Liver (tissue), 9 donors: Measurements from ENCODE around the gene YKT6. TPM values are rescaled to one million over a fixed set of nuclear protein-coding genes. Genes with fewer than 3 reads are reported as not detected.

Experiments
- DNase-seq: peaks from one replicate; pipeline ENCODE4 v3.0.0-alpha.2; 2017; ENCODE audit warnings: low spot score
- H3K27ac ChIP-seq, 2 donors: one replicate each; pipeline ENCODE4 v1.7.0; 2013; ENCODE audit warnings: inconsistent platforms in 2 of 2, low read length in 2 of 2, control low read depth in 1 of 2, low read depth in 1 of 2, mild to moderate bottlenecking in 1 of 2
- H3K27me3 ChIP-seq, 4 donors: one replicate each; pipeline versions ENCODE4 v1.6.1 to v1.7.0; 2013; ENCODE audit warnings: low read length in 3 of 4, inconsistent platforms in 1 of 4, mild to moderate bottlenecking in 1 of 4, moderate library complexity in 1 of 4; ENCODE audit not compliant: control insufficient read depth in 4 of 4, insufficient read depth in 4 of 4
- H3K36me3 ChIP-seq, 4 donors: one replicate each; pipeline versions ENCODE4 v1.6.1 to v1.7.0; 2013; ENCODE audit warnings: low read length in 3 of 4, mild to moderate bottlenecking in 3 of 4, low read depth in 1 of 4, moderate library complexity in 1 of 4; ENCODE audit not compliant: control insufficient read depth in 4 of 4, insufficient read depth in 3 of 4
- H3K4me1 ChIP-seq, 4 donors: one replicate each; pipeline versions ENCODE4 v1.6.1 to v1.7.0; 2013; ENCODE audit warnings: low read length in 3 of 4, mild to moderate bottlenecking in 3 of 4, moderate library complexity in 1 of 4; ENCODE audit not compliant: control insufficient read depth in 4 of 4, insufficient read depth in 4 of 4
- H3K4me3 ChIP-seq, 3 donors: one replicate each; pipeline versions ENCODE4 v1.6.1 to v1.7.0; 2013; ENCODE audit warnings: low read length in 3 of 3, control low read depth in 1 of 3, low read depth in 1 of 3, mild to moderate bottlenecking in 1 of 3
- H3K9ac ChIP-seq, 2 donors: one replicate each; pipeline ENCODE4 v1.7.0; 2013; ENCODE audit warnings: low read length in 2 of 2, mild to moderate bottlenecking in 2 of 2, moderate library complexity in 2 of 2, control low read depth in 1 of 2, low read depth in 1 of 2
- H3K9me3 ChIP-seq, 4 donors: one replicate each; pipeline versions ENCODE4 v1.6.1 to v1.7.0; 2013; ENCODE audit warnings: low read length in 3 of 4; ENCODE audit not compliant: control insufficient read depth in 4 of 4
- EGR1 ChIP-seq, 2 donors: IDR thresholded peaks; 2 replicates each; pipeline ENCODE4 v1.6.1; 2016 to 2018; ENCODE audit warnings: antibody characterized with exemption in 2 of 2, low read depth in 2 of 2
- FOXA1 ChIP-seq: IDR thresholded peaks from 2 replicates; pipeline ENCODE4 v1.6.1; 2016; ENCODE audit warnings: antibody characterized with exemption
- FOXA2 ChIP-seq: IDR thresholded peaks from 2 replicates; pipeline ENCODE4 v1.6.1; 2016; ENCODE audit warnings: antibody characterized with exemption
- GABPA ChIP-seq, 2 donors: IDR thresholded peaks in 1 of 2; conservative IDR thresholded peaks in 1 of 2; 2 replicates each; pipeline ENCODE4 v1.6.1; 2016; ENCODE audit warnings: antibody characterized with exemption in 2 of 2, mild to moderate bottlenecking in 1 of 2, moderate library complexity in 1 of 2
- HNF4A ChIP-seq, 2 donors: conservative IDR thresholded peaks; 2 replicates each; pipeline ENCODE4 v1.6.1; 2016; ENCODE audit warnings: antibody characterized with exemption in 2 of 2, mild to moderate bottlenecking in 2 of 2
- HNF4G ChIP-seq: IDR thresholded peaks from 2 replicates; pipeline ENCODE4 v1.6.1; 2016; ENCODE audit warnings: antibody characterized with exemption
- JUND ChIP-seq, 2 donors: IDR thresholded peaks; 2 replicates each; pipeline ENCODE4 v1.6.1; 2016; ENCODE audit warnings: antibody characterized with exemption in 2 of 2
- NR2F2 ChIP-seq: IDR thresholded peaks from 2 replicates; pipeline ENCODE4 v1.6.1; 2016; ENCODE audit warnings: antibody characterized with exemption
- RAD21 ChIP-seq, 2 donors: IDR thresholded peaks; 2 replicates each; pipeline ENCODE4 v1.6.1; 2016; ENCODE audit warnings: antibody characterized with exemption in 2 of 2, mild to moderate bottlenecking in 2 of 2
- RXRA ChIP-seq, 2 donors: IDR thresholded peaks; 2 replicates each; pipeline ENCODE4 v1.6.1; 2017 to 2018; ENCODE audit warnings: antibody characterized with exemption in 2 of 2, mild to moderate bottlenecking in 1 of 2
- SP1 ChIP-seq: IDR thresholded peaks from 2 replicates; pipeline ENCODE4 v1.6.1; 2018; ENCODE audit warnings: antibody characterized with exemption, mild to moderate bottlenecking
- TAF1 ChIP-seq: conservative IDR thresholded peaks from 2 replicates; pipeline ENCODE4 v1.6.1; 2016; ENCODE audit warnings: antibody characterized with exemption, mild to moderate bottlenecking
- YY1 ChIP-seq: IDR thresholded peaks from 2 replicates; pipeline ENCODE4 v1.6.1; 2016; ENCODE audit warnings: antibody characterized with exemption, mild to moderate bottlenecking
- WGBS: extraction: QIAGEN DNeasy Blood & Tissue Kit; methylation state at CpG from one replicate; pipeline ENCODE4 v1.1.7; 2013; 5-methylcytosine and 5-hydroxymethylcytosine counted together
- polyA plus RNA-seq, 2 donors: library from polyadenylated mRNA; stranded (reverse) in 1 of 2; unstranded in 1 of 2; fragments of 200-250 nt in 1 of 2; fragments of >200 nt in 1 of 2; fragmentation: Nextera tagmentation in 1 of 2; extraction: Ambion mirVana in 1 of 2; gene quantifications; one replicate each; pipeline versions ENCODE4 v1.2.1 to v1.2.3, GENCODE V29; 2013 to 2015
- total RNA-seq, 2 donors: library from RNA; depleted of rRNA; stranded (reverse); fragments of >200 nt; gene quantifications; one replicate each; pipeline ENCODE4 v1.2.3, GENCODE V29; 2014
- TF ChIP-seq, protein P1 (sequence below): fragments of 150-350 bp; IDR thresholded peaks from 2 replicates; pipeline ENCODE4 v1.5.1; 2017; ENCODE audit warnings: improper control_type of control experiment, low read depth, low read length; ENCODE audit not compliant: missing input control
- TF ChIP-seq, protein P2 (sequence below): IDR thresholded peaks from 2 replicates; pipeline ENCODE4 v1.6.1; 2016; ENCODE audit warnings: antibody characterized with exemption
- TF ChIP-seq, protein P3 (sequence below): IDR thresholded peaks from 2 replicates; pipeline ENCODE4 v1.6.1; 2016; ENCODE audit warnings: antibody characterized with exemption, mild to moderate bottlenecking
- TF ChIP-seq, protein P4 (sequence below): IDR thresholded peaks from 2 replicates; pipeline ENCODE4 v1.6.1; 2016; ENCODE audit warnings: antibody characterized with exemption
- TF ChIP-seq, protein P5 (sequence below): IDR thresholded peaks from 2 replicates; pipeline ENCODE4 v1.6.1; 2016; ENCODE audit warnings: antibody characterized with exemption
- donor health status: healthy.
- donor health status: healthy.
- donor health status: healthy.
- donor health status: healthy.
- donor health status: healthy.

The YKT6 gene
- total and polyA plus RNA-seq, 4 donors = 8.1 to 22.0 (median 21.0) TPM

DNA sequence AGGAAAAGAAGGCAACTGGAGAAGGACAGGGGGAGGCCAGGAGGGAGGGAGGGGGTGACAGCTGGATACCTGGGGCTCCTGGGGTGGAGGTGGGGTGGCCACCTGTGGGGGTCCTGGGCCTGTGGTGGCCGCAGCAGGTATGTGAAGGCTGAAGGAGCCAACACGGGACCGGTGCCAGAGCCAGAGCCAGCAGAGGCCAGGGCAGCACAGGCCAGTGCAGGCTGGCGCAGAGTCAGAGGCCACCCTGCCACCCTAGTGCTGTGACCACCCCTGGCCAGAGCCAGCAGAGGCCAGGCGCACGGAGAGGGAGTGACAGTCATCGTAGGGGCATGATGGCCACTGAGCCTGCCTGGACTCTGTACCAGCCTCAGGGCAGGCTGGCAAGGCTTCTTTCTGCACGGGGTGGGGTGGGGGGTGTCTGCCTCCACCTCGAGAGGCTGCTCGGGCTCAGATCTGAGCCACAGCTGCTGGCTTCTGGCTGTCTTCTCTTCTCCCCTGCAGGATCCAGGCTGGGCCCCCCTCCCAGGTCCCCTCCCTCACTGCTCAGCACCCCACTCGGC, 28.8 kb downstream of the YKT6 start:
- Histone ChIP-seq H3K9ac (no peak overlapping the region), H3K36me3 (no peaks in the 10 kb centered on the region), H3K4me1 (no peaks in the 10 kb centered on the region), H3K27ac (no peak overlapping the region), H3K27me3 (no peaks in the 10 kb centered on the region), H3K4me3 (no peak overlapping the region), H3K9me3 (no peaks in the 10 kb centered on the region)
- no peak for DNase-seq
- TF ChIP-seq, protein P1, sequence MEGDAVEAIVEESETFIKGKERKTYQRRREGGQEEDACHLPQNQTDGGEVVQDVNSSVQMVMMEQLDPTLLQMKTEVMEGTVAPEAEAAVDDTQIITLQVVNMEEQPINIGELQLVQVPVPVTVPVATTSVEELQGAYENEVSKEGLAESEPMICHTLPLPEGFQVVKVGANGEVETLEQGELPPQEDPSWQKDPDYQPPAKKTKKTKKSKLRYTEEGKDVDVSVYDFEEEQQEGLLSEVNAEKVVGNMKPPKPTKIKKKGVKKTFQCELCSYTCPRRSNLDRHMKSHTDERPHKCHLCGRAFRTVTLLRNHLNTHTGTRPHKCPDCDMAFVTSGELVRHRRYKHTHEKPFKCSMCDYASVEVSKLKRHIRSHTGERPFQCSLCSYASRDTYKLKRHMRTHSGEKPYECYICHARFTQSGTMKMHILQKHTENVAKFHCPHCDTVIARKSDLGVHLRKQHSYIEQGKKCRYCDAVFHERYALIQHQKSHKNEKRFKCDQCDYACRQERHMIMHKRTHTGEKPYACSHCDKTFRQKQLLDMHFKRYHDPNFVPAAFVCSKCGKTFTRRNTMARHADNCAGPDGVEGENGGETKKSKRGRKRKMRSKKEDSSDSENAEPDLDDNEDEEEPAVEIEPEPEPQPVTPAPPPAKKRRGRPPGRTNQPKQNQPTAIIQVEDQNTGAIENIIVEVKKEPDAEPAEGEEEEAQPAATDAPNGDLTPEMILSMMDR = no peak
- TF ChIP-seq HNF4G (no peak), SP1 (no peak), JUND (IDR thresholded peaks at IDR 0.05) (no peak), TAF1 (no peak), RXRA (IDR thresholded peaks at IDR 0.05) (no peak), FOXA2 (no peak), RAD21 (IDR thresholded peaks at IDR 0.05) (no peak), NR2F2 (no peak), FOXA1 (no peak), YY1 (no peak), EGR1 (IDR thresholded peaks at IDR 0.05; ENCODE audit: low read depth in 2 of 2) (no peak), HNF4A (conservative IDR thresholded peaks at IDR 0.05) (no peak)
- TF ChIP-seq, protein P2, sequence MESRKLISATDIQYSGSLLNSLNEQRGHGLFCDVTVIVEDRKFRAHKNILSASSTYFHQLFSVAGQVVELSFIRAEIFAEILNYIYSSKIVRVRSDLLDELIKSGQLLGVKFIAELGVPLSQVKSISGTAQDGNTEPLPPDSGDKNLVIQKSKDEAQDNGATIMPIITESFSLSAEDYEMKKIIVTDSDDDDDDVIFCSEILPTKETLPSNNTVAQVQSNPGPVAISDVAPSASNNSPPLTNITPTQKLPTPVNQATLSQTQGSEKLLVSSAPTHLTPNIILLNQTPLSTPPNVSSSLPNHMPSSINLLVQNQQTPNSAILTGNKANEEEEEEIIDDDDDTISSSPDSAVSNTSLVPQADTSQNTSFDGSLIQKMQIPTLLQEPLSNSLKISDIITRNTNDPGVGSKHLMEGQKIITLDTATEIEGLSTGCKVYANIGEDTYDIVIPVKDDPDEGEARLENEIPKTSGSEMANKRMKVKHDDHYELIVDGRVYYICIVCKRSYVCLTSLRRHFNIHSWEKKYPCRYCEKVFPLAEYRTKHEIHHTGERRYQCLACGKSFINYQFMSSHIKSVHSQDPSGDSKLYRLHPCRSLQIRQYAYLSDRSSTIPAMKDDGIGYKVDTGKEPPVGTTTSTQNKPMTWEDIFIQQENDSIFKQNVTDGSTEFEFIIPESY = no peak
- TF ChIP-seq, protein P3, sequence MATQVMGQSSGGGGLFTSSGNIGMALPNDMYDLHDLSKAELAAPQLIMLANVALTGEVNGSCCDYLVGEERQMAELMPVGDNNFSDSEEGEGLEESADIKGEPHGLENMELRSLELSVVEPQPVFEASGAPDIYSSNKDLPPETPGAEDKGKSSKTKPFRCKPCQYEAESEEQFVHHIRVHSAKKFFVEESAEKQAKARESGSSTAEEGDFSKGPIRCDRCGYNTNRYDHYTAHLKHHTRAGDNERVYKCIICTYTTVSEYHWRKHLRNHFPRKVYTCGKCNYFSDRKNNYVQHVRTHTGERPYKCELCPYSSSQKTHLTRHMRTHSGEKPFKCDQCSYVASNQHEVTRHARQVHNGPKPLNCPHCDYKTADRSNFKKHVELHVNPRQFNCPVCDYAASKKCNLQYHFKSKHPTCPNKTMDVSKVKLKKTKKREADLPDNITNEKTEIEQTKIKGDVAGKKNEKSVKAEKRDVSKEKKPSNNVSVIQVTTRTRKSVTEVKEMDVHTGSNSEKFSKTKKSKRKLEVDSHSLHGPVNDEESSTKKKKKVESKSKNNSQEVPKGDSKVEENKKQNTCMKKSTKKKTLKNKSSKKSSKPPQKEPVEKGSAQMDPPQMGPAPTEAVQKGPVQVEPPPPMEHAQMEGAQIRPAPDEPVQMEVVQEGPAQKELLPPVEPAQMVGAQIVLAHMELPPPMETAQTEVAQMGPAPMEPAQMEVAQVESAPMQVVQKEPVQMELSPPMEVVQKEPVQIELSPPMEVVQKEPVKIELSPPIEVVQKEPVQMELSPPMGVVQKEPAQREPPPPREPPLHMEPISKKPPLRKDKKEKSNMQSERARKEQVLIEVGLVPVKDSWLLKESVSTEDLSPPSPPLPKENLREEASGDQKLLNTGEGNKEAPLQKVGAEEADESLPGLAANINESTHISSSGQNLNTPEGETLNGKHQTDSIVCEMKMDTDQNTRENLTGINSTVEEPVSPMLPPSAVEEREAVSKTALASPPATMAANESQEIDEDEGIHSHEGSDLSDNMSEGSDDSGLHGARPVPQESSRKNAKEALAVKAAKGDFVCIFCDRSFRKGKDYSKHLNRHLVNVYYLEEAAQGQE = no peak
- TF ChIP-seq, protein P4, sequence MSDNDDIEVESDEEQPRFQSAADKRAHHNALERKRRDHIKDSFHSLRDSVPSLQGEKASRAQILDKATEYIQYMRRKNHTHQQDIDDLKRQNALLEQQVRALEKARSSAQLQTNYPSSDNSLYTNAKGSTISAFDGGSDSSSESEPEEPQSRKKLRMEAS = no peak
- TF ChIP-seq, protein P5, sequence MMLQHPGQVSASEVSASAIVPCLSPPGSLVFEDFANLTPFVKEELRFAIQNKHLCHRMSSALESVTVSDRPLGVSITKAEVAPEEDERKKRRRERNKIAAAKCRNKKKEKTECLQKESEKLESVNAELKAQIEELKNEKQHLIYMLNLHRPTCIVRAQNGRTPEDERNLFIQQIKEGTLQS = no peak
- WGBS = 88% methylated on average over 11 of the region's 11 CpGs

DNA sequence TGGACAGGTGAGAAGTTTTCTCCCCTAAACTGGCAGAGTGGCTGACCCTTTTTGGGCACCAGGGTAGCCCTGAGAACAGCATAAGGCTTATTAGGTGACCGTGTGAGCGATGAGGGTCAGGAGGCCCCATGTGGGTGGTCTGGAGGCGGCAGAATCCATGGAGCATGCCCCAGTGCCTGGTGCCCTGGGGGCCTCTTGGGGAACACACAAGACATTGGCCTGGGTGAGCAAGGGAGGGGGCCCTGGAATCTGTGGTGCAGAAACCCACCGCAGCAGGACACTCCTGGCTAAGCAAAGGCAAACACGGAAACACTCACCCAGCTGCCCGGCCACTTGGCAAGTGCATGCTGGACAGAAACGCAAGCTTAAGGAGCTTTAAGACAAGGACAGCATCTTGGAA, 29.5 kb downstream of the YKT6 start:
- H3K4me3 ChIP-seq = no peak overlapping the region
- no peak for DNase-seq
- no peaks in the 10 kb centered on the region for H3K4me1 ChIP-seq
- no peaks in the 10 kb centered on the region for H3K36me3 ChIP-seq
- no peak overlapping the region for H3K9ac ChIP-seq
- no peaks in the 10 kb centered on the region for H3K27me3 ChIP-seq
- H3K9me3 ChIP-seq = no peaks in the 10 kb centered on the region
- WGBS = 96% methylated on average over 7 of the region's 7 CpGs
- H3K27ac ChIP-seq = no peak overlapping the region
- TF ChIP-seq NR2F2 (no peak), YY1 (no peak), HNF4G (no peak), FOXA1 (no peak), FOXA2 (no peak), SP1 (no peak), TAF1 (no peak), RXRA (IDR thresholded peaks at IDR 0.05) (no peak), JUND (IDR thresholded peaks at IDR 0.05) (no peak), RAD21 (IDR thresholded peaks at IDR 0.05) (no peak), HNF4A (conservative IDR thresholded peaks at IDR 0.05) (no peak), GABPA (IDR thresholded peaks at IDR 0.05 in 1 of 2, conservative IDR thresholded peaks at IDR 0.05 in 1 of 2) (no peak), EGR1 (IDR thresholded peaks at IDR 0.05; ENCODE audit: low read depth in 2 of 2) (no peak)
- TF ChIP-seq, protein P1 = no peak
- TF ChIP-seq, protein P5 = no peak
- TF ChIP-seq, protein P2 = no peak
